Body of pancreas (tissue), 4 donors: Measurements from ENCODE around the gene SKI. TPM values are rescaled to one million over a fixed set of nuclear protein-coding genes. Genes with fewer than 3 reads are reported as not detected.

Source experiments
- ATAC-seq: fragments of 150-250 bp; one replicate; pipeline ENCODE4 v1.9.1; 2016
- DNase-seq, 4 donors: peaks; one replicate each; pipeline ENCODE4 v3.0.0-alpha.2; 2019
- H3K27ac ChIP-seq, 4 donors: fragments of 200-600 bp; sonication (generic); 1 replicate in 3 of 4; 2 replicates in 1 of 4; pipeline versions ENCODE4 v1.5.1 to v1.6.1; 2016 to 2019; ENCODE audit warnings: mild to moderate bottlenecking in 1 of 4, mixed read lengths in 1 of 4, moderate library complexity in 1 of 4
- H3K27me3 ChIP-seq, 2 donors: fragments of 200-600 bp; sonication (generic); one replicate each; pipeline ENCODE4 v1.6.0; 2016; ENCODE audit warnings: mild to moderate bottlenecking in 1 of 2
- H3K36me3 ChIP-seq, 2 donors: fragments of 200-600 bp; sonication (generic); replicated peaks in 1 of 2; 2 replicates each; pipeline ENCODE4 v1.5.1; 2016; ENCODE audit warnings: low read depth in 2 of 2; ENCODE audit not compliant: insufficient read depth in 1 of 2
- H3K4me1 ChIP-seq: fragments of 200-600 bp; sonication (generic); one replicate; pipeline ENCODE4 v1.6.0; 2016
- H3K4me3 ChIP-seq, 2 donors: fragments of 200-600 bp; sonication (generic); 1 replicate in 1 of 2; 2 replicates in 1 of 2; pipeline ENCODE4 v1.5.1; 2016 to 2019
- H3K9me3 ChIP-seq, 3 donors: fragments of 200-600 bp; sonication (generic); 1 replicate in 2 of 3; 2 replicates in 1 of 3; pipeline ENCODE4 v1.5.1; 2016
- POLR2A ChIP-seq, 3 donors: fragments of 450-650 bp; IDR thresholded peaks; one replicate each; pipeline ENCODE4 v1.6.1; 2016; ENCODE audit warnings: antibody characterized with exemption in 3 of 3, mild to moderate bottlenecking in 2 of 3
- WGBS, 2 donors: methylation state at CpG; one replicate each; pipeline ENCODE4 v1.1.5; 2017; 5-methylcytosine and 5-hydroxymethylcytosine counted together
- intact Hi-C: fragments of 100-400 bp; cut with DNase I; formaldehyde crosslinking; loops from one replicate; pipeline ENCODE4 v1.15.1; 2023
- total RNA-seq, 2 donors: library from RNA; depleted of rRNA; stranded (reverse); fragments of >200 nt; gene quantifications; one replicate each; pipeline ENCODE4 v1.1.0, GENCODE V29; 2016
- TF ChIP-seq, protein P1 (sequence below), 7 experiments: fragments of 450-650 bp in 4 of 7; fragments of 200-600 bp in 3 of 7; sonication (generic) in 3 of 7; IDR thresholded peaks; one replicate each; pipeline ENCODE4 v1.5.1; 2016 to 2019; ENCODE audit warnings: antibody characterized with exemption in 7 of 7

Gene SKI
- total RNA-seq, 2 donors from 2014 or later: 15.8 to 33.0 TPM

GRCh38 chr1:2318314-2319278 lies 90.5 kb downstream of the SKI start:
- peaks cover 32% of the 10 kb centered on the region for H3K4me1 ChIP-seq

DNA sequence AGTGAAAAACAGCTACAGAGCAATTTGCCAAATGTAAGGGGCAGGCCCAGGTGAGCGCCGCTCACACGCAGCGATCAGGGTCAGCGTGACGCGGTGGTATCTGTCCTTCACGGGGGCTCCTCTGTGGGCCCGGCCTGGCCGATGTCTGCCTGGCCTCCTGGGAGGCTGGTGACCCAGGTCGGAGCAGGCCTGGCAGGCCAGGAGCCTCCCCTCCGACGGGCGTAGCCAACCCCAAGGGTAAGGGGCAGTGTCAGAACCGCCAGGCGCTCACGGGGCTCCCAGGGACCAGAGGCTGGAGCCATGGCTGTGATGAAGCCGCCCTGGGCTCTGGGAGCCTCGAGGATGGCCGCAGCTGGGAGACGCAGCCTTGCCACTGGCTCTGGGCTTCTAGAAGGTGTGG lies 91.2 kb downstream of the SKI start:
- H3K27ac ChIP-seq: no peak overlapping the region

More at GRCh38 chr1:2318314-2319278, 90.5 kb downstream of the SKI start:
- no peaks in the 10 kb centered on the region for H3K36me3 ChIP-seq
- no peak overlapping the region for H3K27ac ChIP-seq
- intact Hi-C loops: loop anchor here (5.0 kb wide), 1 partner anchor 116 kb away; no protein-coding TSS in a partner anchor
- H3K27me3 ChIP-seq: no peaks in the 10 kb centered on the region
- H3K9me3 ChIP-seq: no peaks in the 10 kb centered on the region
- TF ChIP-seq, protein P1, sequence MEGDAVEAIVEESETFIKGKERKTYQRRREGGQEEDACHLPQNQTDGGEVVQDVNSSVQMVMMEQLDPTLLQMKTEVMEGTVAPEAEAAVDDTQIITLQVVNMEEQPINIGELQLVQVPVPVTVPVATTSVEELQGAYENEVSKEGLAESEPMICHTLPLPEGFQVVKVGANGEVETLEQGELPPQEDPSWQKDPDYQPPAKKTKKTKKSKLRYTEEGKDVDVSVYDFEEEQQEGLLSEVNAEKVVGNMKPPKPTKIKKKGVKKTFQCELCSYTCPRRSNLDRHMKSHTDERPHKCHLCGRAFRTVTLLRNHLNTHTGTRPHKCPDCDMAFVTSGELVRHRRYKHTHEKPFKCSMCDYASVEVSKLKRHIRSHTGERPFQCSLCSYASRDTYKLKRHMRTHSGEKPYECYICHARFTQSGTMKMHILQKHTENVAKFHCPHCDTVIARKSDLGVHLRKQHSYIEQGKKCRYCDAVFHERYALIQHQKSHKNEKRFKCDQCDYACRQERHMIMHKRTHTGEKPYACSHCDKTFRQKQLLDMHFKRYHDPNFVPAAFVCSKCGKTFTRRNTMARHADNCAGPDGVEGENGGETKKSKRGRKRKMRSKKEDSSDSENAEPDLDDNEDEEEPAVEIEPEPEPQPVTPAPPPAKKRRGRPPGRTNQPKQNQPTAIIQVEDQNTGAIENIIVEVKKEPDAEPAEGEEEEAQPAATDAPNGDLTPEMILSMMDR (IDR thresholded peaks at IDR 0.05): no peak
- TF ChIP-seq POLR2A (IDR thresholded peaks at IDR 0.05): no peak
- ATAC-seq (no peak), DNase-seq (no peak)
- 52 to 61% methylated on average over 27 to 40 of the region's 41 CpGs for WGBS, 2 donors
- no peak overlapping the region for H3K4me3 ChIP-seq

GRCh38 chr1:2320006-2320405 lies 91.9 kb downstream of the SKI start:
- intact Hi-C loops: no loop called here
- no peaks in the 10 kb centered on the region for H3K36me3 ChIP-seq
- peaks cover 24% of the 10 kb centered on the region for H3K4me1 ChIP-seq
- ATAC-seq: no peak
- DNase-seq: no peak
- 58 to 80% methylated on average over 2 to 15 of the region's 15 CpGs for WGBS, 2 donors
- TF ChIP-seq POLR2A (IDR thresholded peaks at IDR 0.05): no peak
- TF ChIP-seq, protein P1 (IDR thresholded peaks at IDR 0.05): no peak
- H3K27me3 ChIP-seq: no peaks in the 10 kb centered on the region
- no peak overlapping the region for H3K4me3 ChIP-seq
- no peaks in the 10 kb centered on the region for H3K9me3 ChIP-seq
- H3K27ac ChIP-seq: no peak overlapping the region

More for the DNA sequence above, 91.2 kb downstream of the SKI start:
- intact Hi-C loops: loop anchor here (5.0 kb wide), 1 partner anchor 117 kb away; no protein-coding TSS in a partner anchor
- Histone ChIP-seq H3K4me3 (no peak overlapping the region), H3K27me3 (no peaks in the 10 kb centered on the region), H3K9me3 (no peaks in the 10 kb centered on the region), H3K4me1 (peaks cover 28% of the 10 kb centered on the region), H3K36me3 (no peaks in the 10 kb centered on the region)
- ATAC-seq (no peak), DNase-seq (no peak)
- TF ChIP-seq POLR2A (IDR thresholded peaks at IDR 0.05): no peak
- TF ChIP-seq, protein P1 (IDR thresholded peaks at IDR 0.05): no peak
- WGBS, 2 donors: 67% methylated on average over 18 of the region's 21 CpGs; no CpG with 5 or more reads in 1 of the 2 donors

- 81% methylated on average over 41 of the region's 41 CpGs; no CpG with 5 or more reads in 1 of the 2 donors for WGBS, 2 donors
- Histone ChIP-seq H3K27me3 (no peaks in the 10 kb centered on the region), H3K27ac (peak overlapping the region in 2 of 4 donors; percentile 45 to 63), H3K4me1 (peaks cover 21% of the 10 kb centered on the region), H3K9me3 (no peaks in the 10 kb centered on the region), H3K4me3 (no peak overlapping the region), H3K36me3 (no peaks in the 10 kb centered on the region)
- intact Hi-C loops: no loop called here
- ATAC-seq (no peak), DNase-seq (no peak)
- no peak for TF ChIP-seq POLR2A (IDR thresholded peaks at IDR 0.05)
- TF ChIP-seq, protein P1 (IDR thresholded peaks at IDR 0.05): no peak
Measured at GRCh38 chr1:2320760-2321667, 92.9 kb downstream of the SKI start.
